HG02852 (cell line): ENCODE measurements around the gene TMPRSS15.

Source experiments
- ATAC-seq: cut with Tn5 transposase; IDR thresholded peaks from one replicate; pipeline ENCODE4 v1.9.1; 2021; ENCODE audit warnings: mild to moderate bottlenecking, moderate library complexity; ENCODE audit not compliant: unreplicated experiment

TMPRSS15 gene

DNA sequence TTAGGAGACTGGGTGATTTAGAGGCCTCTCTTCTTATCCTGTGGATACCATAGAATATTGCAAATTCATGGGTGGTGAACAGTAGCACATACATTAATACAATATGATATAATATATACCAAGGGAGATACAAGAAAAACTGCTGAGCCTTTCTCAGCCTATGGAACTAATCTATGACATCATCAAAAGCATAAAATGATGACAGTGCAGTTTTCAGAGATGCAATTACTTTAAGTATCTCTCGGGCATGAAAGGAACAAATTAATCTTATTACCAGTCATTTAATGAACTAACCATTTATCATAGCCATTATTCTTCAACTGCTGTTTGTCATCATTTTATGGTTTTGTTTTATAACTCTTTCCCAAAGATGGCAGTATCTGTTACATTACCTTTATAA, 155.4 kb downstream of the TMPRSS15 start:
- no peak for ATAC-seq

DNA sequence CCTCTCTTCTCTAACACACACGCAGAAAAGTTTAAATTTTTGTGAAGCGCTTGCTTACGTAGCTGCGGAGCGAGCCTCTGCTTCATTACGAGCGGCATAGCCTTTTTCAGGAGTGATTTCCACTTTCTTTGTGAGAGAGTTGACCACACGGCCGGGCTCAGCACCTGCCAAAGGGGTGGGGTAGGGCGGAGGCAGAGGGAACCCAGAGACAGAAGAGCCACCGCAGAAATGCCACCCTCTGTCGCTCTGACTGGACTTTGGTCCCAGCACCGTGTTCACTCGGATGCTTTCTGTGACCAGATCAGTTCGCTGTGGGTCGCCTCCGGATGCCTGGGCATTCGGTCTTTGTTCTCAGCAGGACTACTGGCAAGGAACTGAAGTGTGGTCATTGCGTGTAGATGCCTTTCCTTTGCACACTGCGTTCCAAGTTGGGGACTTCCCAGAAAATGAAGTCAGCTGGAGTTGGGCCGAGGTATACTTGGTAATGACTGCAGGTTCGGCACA, 158.1 kb downstream of the TMPRSS15 start:
- no peak for ATAC-seq

DNA sequence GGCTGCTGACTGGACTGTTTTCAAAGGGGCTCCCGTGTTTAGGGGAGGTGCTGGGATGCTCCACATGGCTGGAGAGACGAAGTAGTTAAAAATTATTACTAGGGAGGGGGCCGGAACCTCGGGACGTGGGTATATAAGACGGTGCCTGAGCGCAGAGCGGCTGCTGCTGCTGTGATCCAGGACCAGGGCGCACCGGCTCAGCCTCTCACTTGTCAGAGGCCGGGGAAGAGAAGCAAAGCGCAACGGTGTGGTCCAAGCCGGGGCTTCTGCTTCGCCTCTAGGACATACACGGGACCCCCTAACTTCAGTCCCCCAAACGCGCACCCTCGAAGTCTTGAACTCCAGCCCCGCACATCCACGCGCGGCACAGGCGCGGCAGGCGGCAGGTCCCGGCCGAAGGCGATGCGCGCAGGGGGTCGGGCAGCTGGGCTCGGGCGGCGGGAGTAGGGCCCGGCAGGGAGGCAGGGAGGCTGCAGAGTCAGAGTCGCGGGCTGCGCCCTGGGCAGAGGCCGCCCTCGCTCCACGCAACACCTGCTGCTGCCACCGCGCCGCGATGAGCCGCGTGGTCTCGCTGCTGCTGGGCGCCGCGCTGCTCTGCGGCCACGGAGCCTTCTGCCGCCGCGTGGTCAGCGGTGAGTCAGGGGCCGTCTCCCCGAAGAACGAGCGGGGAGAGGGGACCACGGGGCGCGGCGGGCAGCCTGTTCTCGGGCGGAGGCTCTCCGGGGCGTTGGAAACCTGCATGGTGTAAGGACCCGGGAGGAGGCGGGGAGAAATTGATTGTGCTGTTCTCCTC, 158.7 kb downstream of the TMPRSS15 start, which contains the start of gene CHODL:
TSS of gene CHODL (plus strand) at position 163 of the 793 bp plus-strand sequence. CDS start at position 554, 391 bp downstream.
- ATAC-seq: no peak

DNA sequence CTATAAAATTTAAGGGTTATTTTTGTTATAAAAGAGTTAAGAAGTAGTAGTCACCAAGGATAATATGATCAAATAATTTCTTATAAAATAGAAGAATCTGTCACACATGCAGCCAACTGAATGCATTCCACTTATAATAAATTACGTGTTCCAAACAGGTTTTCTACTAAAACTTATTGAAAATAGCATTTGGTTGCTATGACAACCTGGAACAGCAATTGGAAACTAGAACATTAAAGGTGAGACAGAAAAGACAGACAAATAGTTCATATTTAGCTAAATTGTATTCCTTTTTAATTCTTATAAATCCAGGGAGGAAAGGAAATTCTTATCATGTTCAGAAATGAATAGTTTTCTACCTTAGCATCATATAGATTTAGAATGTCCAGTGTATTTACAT, 168.0 kb downstream of the TMPRSS15 start:
- no peak for ATAC-seq

DNA sequence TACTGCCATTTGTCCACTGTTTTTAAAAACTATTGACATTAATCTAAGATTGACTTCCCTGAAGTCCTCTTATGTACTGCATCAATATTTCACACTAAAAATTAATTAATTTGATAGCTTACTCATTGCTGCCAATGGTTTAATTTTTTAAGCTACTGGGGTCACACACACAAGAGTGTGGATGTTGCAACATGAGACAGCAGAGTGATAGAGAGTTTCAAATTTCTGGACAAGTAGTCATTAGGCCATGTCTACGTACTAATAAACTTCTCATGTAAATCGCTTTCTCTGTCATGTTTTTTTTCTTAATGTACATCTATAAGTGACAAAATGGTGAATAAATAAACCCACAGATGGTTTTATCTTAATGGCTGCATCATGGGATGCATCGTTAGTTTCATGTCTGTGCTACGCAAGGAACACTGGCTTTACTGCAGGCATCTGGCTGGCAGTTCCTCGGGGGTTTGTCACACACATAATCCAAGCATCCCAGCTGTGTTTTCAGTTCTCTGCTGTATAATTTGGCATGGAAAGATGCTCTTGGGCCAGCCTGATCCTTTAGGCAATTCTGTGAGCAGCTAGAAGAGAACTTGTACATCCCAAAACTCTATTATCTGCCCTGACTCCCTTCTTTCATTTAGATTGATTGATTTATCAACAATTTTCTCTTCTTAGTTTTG, 175.4 kb downstream of the TMPRSS15 start:
- no peak for ATAC-seq

DNA sequence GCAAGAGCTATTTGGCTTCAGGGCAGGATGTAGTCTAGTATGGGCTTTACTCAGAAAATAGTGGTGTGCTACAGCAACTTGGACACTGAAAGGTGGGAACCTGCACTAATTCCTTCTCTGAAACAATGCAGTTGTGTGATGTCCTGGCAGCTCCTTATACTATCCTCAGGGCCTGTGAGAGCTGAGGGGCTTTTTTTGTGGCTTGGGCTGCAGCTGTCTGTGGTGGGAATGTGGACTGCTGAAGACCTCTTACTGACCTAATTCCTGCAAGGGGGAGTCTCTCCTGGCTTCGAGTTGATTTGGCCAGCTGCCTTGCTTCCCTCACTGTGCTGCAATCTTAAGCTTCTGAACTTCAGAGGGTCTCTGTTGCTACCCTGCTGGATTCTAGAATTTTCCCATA, 181.2 kb downstream of the TMPRSS15 start:
- ATAC-seq: no peak

DNA sequence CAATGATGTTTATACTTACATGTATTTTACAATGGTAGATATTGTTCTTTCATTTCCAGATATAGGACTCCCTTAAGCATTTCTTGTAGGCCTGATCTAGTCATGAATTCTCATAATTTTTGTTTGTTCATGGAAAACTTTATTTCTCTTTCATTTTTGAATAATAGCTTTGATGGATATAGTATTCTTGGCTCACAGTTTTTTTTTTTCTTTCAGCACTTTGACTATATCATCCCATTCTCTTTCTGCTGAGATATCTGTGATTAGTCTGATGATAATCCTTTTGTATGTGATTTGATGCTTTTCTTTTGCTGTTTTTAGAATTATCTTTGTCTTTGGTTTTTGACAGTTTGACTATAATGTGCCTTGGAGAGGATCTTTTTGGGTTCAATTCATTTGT, 183.1 kb downstream of the TMPRSS15 start:
- no peak for ATAC-seq
